ENCODE results near the gene GALNT7.

GRCh38 chr4:173125216-173125812 lies 43.3 kb upstream of the GALNT7 start:
- TF ChIP-seq CTCF (IDR thresholded peaks at IDR 0.05) (no peak), POLR2A (IDR thresholded peaks at IDR 0.05) (no peak)

Data from heart left ventricle (tissue), 13 donors.